OCI-LY3 (cell line): Measurements from ENCODE around the gene EXD3.

Source experiments
- EZH2phosphoT487 ChIP-seq: fragments of 200-600 bp; shearing (Covaris generic); IDR thresholded peaks from 2 replicates; pipeline ENCODE4 v1.6.1; 2018; ENCODE audit warnings: antibody characterized with exemption, mixed run types, low read depth
- TF ChIP-seq, protein P1 (sequence below): fragments of 200-600, 300-600 bp; sonication (generic); IDR thresholded peaks from 2 replicates; pipeline ENCODE4 v1.5.1; 2014; ENCODE audit warnings: antibody characterized with exemption, low read length, low read depth

DNA sequence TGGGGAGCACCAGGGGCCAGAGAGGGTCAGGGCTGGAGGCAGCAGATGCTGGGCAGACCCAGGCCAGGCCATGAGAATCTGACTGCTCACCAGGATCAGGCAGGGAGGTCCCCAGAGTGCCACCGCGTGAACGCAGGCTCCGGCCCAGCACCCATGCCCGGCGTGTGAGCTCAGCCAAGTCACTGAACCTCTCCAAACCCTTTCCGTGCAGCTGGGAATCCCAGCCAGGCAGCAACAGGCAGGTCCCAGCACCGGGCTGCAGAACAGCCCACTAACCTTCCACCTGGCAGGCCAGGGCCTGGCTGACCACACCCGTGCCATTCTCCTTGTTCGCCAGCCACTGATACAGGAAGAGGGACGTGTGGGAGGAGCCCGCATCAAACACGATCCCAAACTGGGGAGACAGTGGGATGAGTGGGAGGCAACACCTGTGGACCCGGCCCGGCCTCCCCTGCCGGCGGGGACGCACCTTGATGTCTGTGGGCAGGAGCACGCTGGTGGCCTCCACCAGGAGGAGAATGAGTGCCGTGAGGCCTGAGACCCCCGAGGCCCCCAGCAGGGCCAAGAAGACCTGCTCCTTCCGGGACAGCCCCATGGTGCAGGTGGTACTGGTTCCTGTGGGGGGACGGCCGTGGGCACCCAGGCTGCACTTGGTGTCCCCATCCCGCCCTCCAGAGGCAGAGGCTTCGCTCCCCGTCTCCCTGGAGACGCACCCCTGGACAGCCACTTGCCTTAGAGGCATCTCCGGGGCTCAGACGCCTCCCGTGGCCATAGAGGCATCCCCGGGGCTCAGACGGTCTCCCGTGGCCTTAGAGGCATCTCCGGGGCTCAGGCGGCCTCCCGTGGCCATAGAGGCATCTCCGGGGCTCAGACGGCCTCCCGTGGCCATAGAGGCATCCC is 15.0 kb upstream of the EXD3 start:
- TF ChIP-seq EZH2phosphoT487: no peak
- TF ChIP-seq, protein P1, sequence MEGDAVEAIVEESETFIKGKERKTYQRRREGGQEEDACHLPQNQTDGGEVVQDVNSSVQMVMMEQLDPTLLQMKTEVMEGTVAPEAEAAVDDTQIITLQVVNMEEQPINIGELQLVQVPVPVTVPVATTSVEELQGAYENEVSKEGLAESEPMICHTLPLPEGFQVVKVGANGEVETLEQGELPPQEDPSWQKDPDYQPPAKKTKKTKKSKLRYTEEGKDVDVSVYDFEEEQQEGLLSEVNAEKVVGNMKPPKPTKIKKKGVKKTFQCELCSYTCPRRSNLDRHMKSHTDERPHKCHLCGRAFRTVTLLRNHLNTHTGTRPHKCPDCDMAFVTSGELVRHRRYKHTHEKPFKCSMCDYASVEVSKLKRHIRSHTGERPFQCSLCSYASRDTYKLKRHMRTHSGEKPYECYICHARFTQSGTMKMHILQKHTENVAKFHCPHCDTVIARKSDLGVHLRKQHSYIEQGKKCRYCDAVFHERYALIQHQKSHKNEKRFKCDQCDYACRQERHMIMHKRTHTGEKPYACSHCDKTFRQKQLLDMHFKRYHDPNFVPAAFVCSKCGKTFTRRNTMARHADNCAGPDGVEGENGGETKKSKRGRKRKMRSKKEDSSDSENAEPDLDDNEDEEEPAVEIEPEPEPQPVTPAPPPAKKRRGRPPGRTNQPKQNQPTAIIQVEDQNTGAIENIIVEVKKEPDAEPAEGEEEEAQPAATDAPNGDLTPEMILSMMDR: no peak
